GM21390 (cell line): ENCODE measurements around the gene PRRT1B.

Experiments used
- ATAC-seq: cut with Tn5 transposase; IDR thresholded peaks from one replicate; pipeline ENCODE4 v1.9.1; 2021; ENCODE audit not compliant: unreplicated experiment

PRRT1B gene

DNA sequence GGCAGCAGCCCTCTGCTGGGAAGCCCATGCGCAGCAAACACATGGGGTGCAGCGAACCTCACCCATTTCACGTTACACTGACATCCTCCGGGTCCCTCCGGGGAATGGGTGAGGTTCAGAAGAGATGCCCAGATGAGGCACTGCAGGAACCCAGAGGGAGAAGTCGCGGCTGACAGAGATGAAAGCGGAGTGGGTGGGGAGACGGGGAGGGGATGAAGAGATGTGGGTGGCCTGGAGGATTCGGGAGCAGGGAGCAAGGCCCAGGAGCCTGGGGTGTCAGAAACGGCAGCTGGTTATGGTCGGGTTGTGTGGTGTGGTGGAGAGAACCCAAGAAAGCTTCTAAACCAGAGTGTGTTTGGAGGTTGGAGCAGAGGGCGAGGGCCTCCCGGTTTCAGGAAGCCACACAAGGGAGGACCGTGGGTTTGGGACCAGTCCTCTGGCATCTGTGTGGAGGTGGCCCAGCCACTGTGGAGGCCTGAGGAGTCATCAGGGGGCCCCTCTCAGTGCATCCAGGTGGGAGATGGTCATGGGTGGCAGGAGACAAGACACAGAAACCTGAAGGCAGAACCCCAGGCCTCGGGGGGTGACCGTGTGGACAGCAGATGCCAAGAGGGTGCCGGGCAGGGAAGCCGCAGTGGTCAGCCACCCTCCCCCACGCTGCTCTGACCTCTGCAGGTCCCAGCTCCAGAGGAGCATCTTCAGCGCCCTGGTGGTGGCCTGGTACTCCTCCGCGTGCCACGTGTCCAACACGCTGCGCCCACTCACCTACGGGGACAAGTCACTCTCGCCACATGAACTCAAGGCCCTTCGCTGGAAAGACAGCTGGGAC, 22.9 kb upstream of the PRRT1B start:
- no peak for ATAC-seq

DNA sequence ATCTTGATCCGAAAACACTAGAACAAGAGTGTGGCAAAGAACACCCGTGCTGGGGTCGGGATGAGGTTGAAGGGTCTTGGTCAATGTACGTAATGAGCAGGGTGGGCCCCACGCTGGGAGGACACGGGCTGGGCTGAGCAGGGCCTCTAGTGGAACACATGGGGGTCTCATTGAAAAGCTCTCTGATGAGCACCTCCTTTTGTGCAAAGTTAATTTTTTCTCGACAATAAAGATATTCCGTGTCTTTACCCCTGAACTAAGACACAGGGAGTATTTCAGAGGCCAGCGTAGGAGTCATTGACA, 22.3 kb upstream of the PRRT1B start:
- no peak for ATAC-seq

DNA sequence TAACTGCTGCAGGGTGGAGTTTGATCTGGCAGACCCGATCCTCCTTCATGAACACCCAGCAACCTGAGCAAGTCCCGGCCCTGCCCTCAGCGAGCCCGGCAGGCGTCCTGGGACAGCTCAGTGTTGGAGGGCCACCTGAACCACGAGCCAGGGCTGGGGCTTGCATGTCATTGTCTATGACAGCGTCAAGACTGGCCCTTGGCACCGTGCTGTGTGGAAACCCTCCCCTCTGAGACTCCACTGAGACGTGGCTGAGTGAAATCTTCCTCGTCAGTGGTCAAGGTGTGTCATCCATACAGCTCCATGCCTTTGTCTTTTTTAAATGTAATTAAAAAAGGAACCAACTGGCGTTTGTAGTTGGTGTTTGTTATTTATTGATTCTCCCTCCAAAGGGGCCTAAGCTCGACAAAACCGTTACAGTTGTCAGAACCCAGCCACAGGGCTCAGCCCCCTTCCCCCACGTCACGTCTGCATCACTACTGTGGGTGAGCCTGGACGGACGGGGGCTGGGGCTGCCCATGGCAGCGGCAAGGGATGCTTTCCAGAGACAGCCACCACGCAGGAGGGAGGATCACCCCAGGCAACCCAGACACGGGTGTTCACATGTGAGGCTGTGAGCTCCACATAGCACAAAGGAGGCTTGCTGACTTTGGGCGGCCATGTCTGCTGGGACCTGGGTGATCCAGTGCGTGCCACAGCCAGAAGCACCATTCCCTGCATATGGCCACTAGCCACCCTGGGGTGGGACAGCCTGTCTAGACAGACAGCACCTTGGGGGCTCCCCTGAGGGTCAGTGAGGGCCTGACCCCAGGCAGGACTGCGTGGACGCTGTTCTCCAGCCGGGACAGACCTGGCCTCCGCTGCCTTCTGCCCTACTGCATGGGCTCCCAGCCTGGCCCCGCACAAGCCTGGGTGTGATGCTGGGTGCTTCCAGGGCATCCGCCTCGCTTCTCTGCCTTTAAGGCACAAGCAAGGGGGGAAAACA, 21.6 kb upstream of the PRRT1B start:
- ATAC-seq: no peak

DNA sequence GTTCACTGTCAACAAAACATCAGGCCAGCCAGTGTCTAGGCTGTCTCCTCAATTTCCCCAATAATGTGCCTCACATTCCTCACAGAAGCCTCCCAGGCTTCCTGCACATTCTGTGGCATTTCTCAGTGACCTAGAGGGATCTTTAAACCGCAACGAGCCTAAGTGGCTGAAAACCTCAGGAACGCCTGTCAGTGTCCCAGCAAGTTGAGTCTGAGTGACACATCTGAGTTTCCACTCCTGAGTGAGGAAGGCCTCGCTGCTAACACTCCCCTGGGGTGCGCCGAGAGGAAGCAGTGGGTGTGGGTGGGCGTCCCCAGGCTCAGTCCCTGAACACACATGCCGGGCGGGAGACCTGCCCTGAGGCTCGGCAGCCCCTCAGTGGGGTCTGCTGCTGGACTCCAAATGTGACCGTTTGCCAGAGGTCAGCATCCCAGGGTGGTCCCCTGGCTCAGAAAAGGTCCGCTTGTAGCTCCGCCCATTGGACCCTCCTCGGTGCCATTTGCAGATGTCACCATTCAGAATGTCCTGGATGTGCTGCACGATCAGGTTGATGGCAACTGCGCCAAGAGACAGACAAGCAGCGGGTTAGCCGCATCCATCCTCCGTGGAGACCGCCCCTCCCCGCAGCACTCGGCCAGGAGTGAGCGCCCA, 20.5 kb upstream of the PRRT1B start:
- ATAC-seq: no peak

DNA sequence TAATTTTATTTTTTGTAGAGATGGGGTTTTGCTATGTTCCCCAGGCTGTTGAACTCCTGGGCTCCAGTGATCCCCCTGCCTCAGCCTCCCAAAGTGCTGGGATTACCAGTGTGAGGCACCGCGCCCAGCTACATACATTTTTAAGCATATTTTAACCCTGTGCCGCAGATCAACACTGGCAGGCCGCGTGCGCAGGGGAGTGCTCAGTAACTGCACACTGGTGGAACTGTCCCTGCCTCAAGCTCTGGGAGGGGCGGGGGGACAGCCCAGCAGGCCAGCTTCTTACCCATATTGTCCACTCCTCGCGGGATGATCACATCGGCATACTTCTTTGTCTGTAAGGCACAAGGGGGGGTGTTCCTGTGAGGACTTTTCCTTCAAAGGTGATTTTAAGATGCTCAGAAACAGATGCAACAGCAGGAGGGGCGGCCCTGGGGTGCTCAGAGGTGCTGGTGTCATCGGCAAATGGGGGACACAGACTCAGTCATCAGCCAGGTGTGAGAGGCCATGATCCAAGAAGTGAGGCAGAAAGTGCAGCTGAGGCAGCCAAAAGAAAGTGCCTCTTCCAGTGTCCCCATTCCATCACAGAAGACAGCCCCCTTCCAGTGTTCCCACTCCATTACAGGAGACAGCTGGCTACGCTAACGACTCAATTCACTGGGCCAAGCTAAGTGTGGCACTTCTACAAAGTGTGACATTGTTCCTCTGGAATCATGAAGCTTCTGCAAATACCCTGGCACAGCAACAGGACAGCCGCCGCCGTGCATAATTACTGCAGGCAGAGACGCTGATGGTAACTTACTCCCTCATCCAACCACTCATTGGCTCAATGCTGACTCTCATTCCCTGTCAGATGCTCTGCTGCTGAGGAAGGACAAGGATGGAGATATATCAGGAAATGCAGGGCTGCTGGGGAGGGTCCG, 19.4 kb upstream of the PRRT1B start:
- no peak for ATAC-seq

DNA sequence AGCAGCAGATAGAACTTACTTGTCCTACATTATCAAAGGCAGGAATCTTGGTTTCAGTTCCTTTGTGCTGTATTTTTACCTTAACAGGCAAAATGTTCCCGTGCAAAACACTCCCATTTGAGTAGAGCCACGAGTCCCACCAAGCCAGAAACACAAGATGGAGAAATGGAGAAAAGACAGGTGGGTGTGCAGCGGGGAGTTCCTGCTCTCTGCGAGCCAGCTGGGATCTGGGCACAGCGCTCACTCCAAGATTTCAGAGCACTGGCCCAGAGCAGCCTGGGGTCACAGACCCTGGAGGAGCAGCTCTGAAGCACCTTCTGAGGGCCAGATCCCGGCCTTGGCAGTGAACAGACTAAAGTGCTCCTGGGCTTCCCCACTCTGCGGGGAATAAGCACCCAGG, 17.1 kb upstream of the PRRT1B start:
- no peak for ATAC-seq

DNA sequence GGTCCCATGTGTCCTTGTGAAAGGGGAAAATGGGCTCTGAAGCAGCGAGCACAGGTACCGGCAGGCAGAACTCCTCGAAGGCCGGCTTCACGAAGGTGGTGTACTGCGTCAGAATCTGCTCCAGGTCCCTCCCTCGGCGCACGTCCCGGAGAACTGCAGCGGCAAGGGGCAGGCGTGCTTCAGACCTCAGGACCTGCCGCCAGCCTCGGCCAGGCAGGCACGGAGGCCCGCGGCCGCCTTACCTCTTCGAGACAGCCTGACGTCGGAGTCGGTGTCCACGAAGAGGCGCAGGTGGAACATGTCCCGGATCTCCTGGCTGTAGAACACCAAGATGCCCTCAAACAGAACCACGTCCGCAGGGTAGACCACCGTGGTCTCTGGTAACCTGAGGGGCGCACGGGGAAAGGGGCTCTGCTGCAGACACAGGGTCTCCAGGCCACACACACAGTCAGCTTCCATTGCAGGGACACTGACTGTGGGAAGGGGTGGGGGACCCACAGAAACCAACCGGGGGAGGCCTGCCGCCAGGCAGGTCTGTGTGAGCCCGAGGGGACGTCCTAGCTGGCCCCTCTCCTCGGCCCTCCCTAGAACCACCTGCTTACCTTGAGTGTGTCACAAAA, 16.3 kb upstream of the PRRT1B start:
- no peak for ATAC-seq

DNA sequence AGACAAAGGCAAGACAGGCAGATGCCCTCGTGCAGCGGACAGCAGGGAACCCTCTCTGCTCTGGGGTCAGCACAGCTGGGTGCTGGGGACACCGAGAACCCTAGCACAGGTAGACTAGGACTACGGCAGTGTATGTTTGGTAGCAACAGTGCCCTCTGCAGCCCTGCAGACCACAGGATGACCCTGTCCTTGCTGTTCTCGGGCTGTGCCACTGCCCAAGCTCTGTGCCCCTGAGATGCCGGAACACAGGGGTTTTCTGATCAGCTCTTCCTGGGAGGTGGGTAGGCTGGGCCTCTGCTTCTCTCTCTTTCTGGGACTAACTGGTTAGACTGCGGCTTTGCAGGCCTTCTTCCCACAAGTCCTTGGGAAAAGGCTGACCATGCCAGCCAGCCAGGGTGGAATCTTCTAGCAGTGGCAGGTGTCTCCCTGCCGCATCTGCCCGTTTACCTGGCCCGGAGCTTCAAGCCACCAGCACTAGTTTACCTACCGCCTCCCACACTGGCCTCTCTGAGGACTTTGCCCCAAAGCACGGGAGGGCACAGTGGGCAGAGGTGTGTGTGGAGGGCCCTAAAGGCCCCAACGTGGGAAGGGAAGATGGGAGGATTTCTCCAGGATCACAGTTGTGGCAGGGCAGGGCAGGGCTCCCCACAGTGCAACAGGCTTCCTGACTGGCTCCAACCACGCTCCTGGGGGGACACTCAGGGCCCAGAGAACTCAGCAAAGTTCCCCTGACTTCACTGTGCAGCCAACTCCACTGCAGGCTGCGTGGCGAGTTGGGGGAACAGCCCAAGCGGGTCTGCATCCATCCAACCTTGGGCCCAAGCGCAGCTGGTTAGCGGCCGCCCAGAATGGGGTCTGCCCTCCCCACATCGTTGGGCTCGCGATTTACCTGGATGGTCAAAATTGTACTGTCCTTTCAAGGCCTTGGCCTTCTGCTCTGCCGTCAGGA, 15.5 kb upstream of the PRRT1B start:
- no peak for ATAC-seq

DNA sequence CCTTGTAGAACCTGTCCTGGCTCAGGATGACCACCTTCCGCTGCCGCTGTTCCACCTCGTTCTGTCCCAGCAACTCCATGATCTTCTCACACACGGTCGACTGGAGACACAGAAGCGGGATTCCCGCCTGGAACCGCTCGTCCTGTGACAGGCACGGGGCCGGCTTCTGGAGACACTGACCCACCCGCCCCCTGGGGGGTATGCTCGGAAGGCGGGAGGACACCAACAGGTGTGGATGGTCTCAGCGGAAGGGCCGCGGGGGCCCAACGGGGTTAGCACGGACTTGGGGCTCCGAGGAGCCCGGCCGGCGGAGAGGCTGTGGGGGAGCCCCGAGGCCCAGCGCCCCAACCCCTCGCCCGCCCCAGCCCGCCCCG, 14.8 kb upstream of the PRRT1B start:
- ATAC-seq: peak; percentile 17

DNA sequence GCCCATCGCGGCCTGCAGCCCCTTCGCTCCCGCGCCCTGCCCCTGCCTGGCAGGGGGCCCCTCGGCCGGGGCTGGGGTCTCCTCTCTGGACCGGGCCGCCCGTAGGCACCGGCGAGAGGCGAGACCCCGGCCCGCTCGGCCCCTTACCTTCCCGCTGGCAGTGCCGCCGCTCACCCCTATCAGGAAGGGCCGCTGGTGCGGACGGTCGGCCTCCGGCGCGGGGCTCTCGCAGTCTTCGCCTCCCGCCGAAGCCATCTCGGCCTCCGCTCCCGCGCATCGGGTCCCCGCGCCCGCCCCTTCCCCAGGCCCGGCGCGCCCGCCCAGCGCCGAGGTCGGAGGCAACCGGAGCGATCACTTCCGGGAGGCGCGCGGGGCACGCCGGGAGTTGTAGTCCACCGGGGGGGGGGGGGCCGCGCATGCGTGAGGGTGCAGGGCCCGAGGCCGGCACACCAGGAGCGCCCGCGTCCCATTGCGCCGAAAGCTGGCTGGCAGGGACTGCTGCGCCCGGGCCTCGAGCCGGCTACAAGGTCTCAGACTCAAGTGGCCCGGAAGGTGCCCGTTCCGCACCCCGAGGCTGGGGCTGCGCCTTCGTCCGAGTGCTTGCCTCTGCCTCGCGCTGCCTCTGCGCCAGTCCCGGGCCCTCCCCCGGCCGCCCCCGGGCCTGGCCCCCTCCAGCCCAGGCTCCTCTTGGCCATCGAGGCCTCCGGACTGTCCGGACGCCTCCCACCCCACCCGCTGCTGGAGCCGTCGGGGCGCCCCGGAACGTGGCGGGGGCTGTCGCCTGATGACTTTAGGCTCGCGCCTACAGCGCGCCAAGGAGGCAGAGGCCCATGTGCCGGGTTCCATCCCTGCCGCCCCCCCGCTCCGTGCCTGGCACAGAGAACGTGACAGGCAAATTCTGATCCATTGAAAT, 14.1 kb upstream of the PRRT1B start, which contains the start of gene UCK1:
Gene UCK1, minus strand, starts transcription at position 344 of the 913 bp plus-strand sequence. Its CDS starts 89 bp downstream, at position 255.
- ATAC-seq: peak; percentile 86

DNA sequence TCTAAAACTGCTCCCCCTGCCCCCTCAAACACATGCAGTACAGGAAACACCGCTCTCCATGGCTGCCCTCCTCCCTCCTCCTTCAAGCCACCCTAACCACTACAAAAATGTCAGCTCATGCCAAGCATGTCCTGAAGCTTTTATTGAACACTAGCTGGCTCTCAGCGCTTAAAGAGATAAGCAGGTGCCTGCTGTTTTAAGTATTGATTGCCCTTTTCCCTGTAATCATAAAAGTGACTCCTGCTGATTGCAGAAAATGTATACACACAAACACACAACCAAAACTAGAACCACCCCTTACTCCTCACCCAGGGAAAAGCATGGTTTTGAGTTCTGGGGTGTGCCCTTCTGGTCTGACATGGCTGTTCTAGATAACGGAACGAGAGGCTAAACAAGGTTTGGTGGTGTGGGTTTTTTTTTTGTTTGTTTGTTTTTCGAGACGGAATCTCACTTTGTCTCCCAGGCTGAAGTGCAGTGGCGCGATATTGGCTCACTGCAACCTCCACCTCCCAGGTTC, 10.5 kb upstream of the PRRT1B start:
- ATAC-seq: no peak

DNA sequence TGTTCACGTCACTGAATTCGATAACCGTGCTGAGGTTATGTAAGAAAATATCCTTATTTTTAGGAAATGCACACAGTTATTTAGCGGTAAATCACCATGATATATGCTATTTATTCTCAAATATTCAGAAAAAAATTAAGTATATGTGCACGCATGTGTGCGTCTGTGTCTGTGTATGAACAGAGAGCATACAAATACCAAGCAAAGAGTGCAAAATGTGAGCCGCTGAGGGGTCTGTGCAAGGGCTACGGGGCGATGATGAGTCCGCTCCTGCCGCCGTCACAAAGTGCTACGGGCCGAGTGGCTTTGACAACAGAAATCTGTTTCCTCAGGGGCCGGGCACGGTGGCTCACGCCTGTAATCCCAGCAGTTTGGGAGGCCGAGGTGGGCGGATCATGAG, 7.4 kb upstream of the PRRT1B start:
- no peak for ATAC-seq

DNA sequence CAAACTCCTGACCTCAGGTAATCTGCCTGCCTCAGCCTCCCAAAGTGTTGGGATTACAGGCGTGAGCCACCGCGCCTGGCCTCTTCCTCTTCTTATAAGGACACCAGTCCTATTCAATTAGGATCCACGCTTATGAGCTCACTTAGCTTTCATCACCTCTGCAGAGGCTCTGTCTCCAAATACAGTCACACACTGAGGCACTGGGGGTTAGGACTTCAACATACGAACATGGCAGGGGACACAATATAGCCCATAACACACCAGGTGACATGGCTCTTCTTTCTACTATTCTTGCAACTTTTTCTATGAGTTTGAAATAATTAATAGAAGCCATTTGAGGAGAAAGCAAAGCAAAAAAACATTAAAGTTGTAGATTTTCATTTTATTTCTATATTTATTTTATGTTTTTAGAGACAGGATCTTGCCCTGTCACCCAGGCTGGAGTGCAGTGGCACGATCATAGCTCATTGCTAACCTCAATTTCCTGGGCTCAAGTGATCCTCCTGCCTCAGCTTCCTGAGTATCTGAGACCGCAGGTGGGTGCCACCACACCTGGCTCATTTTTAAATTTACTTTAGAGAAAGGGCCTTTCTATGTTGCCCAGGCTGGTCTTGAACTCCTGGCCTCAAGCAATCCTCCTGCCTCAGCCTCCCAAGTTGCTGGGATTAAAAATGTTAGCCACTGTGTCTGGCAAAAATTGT, 6.0 kb upstream of the PRRT1B start:
- ATAC-seq: no peak

DNA sequence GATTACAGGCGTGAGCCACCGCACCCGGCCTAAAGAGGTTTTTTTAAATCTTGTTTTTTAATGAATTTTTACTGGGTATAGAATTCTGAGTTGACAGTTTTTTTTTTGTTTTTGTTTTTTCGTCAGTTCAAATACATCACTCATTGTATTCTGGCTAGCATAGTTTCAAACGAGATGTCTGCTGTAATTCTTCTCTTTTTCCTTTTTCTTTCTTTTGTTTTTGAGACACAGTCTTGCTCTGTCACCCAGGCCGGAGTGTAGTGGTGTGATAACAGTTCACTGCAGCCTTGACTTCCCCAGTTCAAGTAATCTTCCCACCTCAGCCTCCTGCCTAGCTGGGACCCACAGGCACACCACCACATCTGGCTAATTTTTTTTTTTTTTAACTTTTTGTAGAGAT, 2.2 kb upstream of the PRRT1B start:
- ATAC-seq: no peak

DNA sequence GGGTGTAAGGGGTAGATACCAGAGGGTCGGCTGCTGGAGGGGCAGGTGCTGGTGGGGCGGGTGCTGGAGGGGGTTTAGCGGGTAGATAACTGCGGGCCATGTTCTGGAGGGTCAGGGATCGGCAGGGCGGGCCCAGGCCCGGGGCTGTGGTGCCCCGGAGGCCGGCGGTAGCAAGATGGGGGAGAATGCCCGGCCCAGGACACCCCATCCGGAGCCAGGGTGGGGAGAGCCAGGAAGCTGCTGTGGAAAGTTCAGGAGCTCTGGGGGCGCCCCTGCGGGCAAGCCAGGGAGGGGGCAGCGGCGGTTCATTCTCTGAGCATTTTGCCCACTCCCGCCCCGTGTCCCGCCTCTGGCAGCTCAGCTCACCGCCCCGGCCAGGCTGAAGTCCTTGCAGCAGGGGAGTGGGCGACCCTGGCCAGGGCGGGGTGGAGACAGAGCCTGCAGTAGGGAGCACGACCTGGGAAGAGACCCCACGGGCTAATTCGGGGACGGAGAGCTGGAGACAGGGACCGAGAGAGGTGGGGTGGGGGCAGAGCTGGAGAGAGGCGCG, 538 bp downstream of the PRRT1B start:
- no peak for ATAC-seq

DNA sequence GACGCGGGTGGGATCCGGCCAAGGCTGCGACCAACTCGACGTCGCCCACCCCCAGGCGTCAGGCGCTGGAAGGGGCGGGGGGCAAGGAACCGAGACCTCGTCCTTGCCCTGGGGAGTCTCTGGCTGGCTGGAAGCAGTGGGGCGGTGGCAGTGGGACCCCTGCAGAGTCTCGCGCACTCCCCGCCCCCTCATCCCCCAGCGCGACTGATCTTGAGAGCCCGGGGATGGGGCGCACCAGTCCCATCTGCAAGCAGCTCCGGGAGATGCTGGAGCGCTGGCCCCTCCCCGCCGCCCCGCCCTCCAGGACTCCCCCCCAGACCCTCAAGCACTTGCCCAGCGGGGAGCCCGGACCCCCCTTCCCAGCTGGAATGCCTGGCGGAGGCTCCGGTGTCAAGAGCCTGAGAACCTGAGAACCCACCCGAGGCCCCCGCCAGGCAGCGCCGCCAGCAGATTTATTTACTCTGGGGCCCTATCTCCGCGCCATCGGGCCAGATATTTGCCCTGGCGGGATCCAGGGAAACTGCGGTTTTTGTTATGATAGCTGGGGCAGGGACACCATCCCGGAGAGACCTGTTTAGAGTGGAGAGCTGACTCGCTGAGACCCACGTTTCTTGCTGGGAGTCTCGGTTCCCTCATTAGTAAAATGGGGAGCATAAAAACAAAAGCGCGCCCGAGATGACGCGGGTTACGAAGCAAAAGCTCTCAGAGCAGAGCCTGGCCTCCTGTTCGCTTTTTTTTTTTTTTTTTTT, 1.2 kb downstream of the PRRT1B start:
- no peak for ATAC-seq
